ENCODE results near the gene ZNF684. TPM values are rescaled to one million over a fixed set of nuclear protein-coding genes. Genes with fewer than 3 reads are reported as not detected.
"Not testable (repeated sequence)": the region's sequence is repeated elsewhere in the genome, so short reads cannot be mapped to it uniquely, and the experiment has no call there.

Gene ZNF684
- polyA plus RNA-seq, 2 of the 4 experiments (the other 2 are of a cell fraction): 3.0 to 4.0 TPM

GRCh38 chr1:40553017-40553416, 21.6 kb downstream of the ZNF684 start:
- no peaks in the 10 kb centered on the region; the same call in 2 of the 3 replicates for H3K9me3 ChIP-seq
- DNase-seq (ENCODE audit: low read depth in 1 of 2, low spot score in 1 of 2): no peak
- no peak overlapping the region for H3K27ac ChIP-seq
- no peaks in the 10 kb centered on the region for H3K4me1 ChIP-seq
- 31% methylated on average over 4 of the region's 4 CpGs for whole genome bisulfite sequencing (ENCODE audit: missing lambda C conversion rate)
- H3K4me3 ChIP-seq: no peak overlapping the region
- no peak overlapping the region for H3K4me2 ChIP-seq
- CTCF ChIA-PET: no interaction called here
- POLR2A ChIA-PET: no interaction called here
- no peak for ATAC-seq
- TF ChIP-seq RFX5 (IDR thresholded peaks at IDR 0.05) (no peak), RNF2 (IDR thresholded peaks at IDR 0.05; ENCODE audit: borderline replicate concordance, low read depth) (no peak), CBX8 (IDR thresholded peaks at IDR 0.05) (no peak), HOXB5 (CRISPR knock-in tag; IDR thresholded peaks at IDR 0.05) (no peak)
- TF ChIP-seq, protein P1, sequence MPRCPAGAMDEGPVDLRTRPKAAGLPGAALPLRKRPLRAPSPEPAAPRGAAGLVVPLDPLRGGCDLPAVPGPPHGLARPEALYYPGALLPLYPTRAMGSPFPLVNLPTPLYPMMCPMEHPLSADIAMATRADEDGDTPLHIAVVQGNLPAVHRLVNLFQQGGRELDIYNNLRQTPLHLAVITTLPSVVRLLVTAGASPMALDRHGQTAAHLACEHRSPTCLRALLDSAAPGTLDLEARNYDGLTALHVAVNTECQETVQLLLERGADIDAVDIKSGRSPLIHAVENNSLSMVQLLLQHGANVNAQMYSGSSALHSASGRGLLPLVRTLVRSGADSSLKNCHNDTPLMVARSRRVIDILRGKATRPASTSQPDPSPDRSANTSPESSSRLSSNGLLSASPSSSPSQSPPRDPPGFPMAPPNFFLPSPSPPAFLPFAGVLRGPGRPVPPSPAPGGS (IDR thresholded peaks at IDR 0.05): no peak
- FAIRE-seq: no peak

DNA sequence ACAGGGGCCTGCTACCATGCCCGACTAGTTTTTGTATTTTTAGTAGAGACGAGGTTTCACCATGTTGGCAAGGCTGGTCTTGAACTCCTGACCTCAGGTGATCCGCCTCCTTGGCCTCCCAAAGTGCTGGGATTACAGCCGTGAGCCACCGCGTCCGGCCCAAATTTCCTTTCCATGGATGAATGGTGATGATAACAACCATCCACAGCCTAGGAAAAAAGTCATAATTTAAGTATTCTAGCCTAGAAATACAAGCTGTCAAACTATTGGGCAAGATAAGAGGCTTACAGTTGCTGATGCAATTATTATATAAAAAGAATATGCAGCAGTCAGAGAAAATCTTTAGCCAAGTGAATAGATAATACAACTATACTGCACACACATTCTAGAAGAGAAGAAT, 23.4 kb downstream of the ZNF684 start:
- 58% methylated on average over 7 of the region's 7 CpGs for WGBS (ENCODE audit: missing lambda C conversion rate)
- H3K9me3 ChIP-seq; ATAC-seq; H3K4me1 ChIP-seq; H3K4me2 ChIP-seq; FAIRE-seq; DNase-seq (ENCODE audit: low read depth in 1 of 2, low spot score in 1 of 2); CTCF ChIA-PET; H3K4me3 ChIP-seq; POLR2A ChIA-PET; H3K27ac ChIP-seq: not testable (repeated sequence)

- Histone ChIP-seq H3K4me3 (no peak overlapping the region), H3K9me3 (no peaks in the 10 kb centered on the region), H3K4me2 (no peak overlapping the region), H3K4me1 (no peaks in the 10 kb centered on the region), H3K27ac (no peak overlapping the region)
- POLR2A ChIA-PET: no interaction called here
- ATAC-seq: no peak
- TF ChIP-seq NPAS2 (CRISPR knock-in tag; IDR thresholded peaks at IDR 0.05; ENCODE audit: borderline replicate concordance): no peak
- TF ChIP-seq MAFK (IDR thresholded peaks at IDR 0.05; ENCODE audit: partially characterized antibody): peak; percentile 31
- 63% methylated on average over 5 of the region's 5 CpGs for WGBS (ENCODE audit: missing lambda C conversion rate)
- DNase-seq (ENCODE audit: low read depth in 1 of 2, low spot score in 1 of 2): no peak
- CTCF ChIA-PET: interaction anchor here (1.1 kb wide), 1 partner anchor 218 kb away, joined by 3 read pairs; no protein-coding TSS in a partner anchor
- FAIRE-seq: no peak
Observed at GRCh38 chr1:40556121-40556520, 24.7 kb downstream of the ZNF684 start.

DNA sequence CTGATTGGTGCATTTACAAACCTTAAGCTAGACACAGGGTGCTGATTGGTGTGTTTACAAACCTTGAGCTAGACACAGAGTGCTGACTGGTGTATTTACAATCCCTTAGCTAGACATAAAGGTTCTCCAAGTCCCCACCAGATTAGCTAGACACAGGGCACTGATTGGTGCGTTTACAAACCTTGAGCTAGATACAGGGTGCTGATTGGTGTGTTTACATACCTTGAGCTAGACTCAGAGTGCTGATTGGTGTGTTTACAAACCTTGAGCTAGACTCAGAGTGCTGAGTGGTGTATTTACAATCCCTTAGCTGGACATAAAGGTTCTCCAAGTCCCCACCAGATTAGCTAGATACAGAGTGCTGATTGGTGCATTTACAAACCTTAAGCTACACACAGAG, 26.8 kb downstream of the ZNF684 start:
- 0% methylated on average over 1 of the region's 1 CpG for WGBS (ENCODE audit: missing lambda C conversion rate)
- FAIRE-seq; H3K27ac ChIP-seq; ATAC-seq; CTCF ChIA-PET; DNase-seq (ENCODE audit: low read depth in 1 of 2, low spot score in 1 of 2); H3K4me1 ChIP-seq; H3K4me3 ChIP-seq; H3K9me3 ChIP-seq; H3K4me2 ChIP-seq: not testable (repeated sequence)
- POLR2A ChIA-PET: interaction anchor here (1.2 kb wide), 1 partner anchor 421 kb away, joined by 3 read pairs; the partner anchor contains the start of gene CTPS1

DNA sequence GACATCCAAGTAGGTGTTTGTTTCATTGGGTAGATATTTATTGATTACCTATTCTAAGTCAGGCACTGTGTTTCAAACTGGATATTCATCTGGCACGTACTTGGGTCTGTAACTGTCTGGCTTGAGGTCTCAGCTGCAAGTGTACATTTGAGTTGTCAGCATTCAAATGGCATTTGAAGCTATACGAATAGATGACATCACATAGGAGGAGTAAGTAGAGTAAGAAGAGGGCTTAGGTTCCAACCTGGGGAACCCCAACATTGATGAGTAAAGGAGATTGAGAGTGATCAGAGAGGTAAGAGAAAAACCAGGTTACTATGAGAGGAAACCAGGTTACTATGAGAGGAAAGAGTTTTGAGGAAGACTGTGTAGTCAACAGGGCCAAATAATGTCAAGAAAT, 30.7 kb downstream of the ZNF684 start:
- no peak for FAIRE-seq
- no peak for ATAC-seq
- H3K4me3 ChIP-seq: no peak overlapping the region
- 18% methylated on average over 2 of the region's 2 CpGs for WGBS (ENCODE audit: missing lambda C conversion rate)
- ChIA-PET POLR2A (no interaction called here), CTCF (no interaction called here)
- DNase-seq (ENCODE audit: low read depth in 1 of 2, low spot score in 1 of 2): no peak
- H3K27ac ChIP-seq: no peak overlapping the region
- H3K4me1 ChIP-seq: no peaks in the 10 kb centered on the region
- no peak overlapping the region for H3K4me2 ChIP-seq
- TF ChIP-seq, protein P2, sequence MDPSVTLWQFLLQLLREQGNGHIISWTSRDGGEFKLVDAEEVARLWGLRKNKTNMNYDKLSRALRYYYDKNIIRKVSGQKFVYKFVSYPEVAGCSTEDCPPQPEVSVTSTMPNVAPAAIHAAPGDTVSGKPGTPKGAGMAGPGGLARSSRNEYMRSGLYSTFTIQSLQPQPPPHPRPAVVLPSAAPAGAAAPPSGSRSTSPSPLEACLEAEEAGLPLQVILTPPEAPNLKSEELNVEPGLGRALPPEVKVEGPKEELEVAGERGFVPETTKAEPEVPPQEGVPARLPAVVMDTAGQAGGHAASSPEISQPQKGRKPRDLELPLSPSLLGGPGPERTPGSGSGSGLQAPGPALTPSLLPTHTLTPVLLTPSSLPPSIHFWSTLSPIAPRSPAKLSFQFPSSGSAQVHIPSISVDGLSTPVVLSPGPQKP (IDR thresholded peaks at IDR 0.05; ENCODE audit: low read depth, low read length): no peak
- TF ChIP-seq KDM1A (IDR thresholded peaks at IDR 0.05; ENCODE audit: low read depth): no peak
- H3K9me3 ChIP-seq: no peaks in the 10 kb centered on the region; the same call in 2 of the 3 replicates

DNA sequence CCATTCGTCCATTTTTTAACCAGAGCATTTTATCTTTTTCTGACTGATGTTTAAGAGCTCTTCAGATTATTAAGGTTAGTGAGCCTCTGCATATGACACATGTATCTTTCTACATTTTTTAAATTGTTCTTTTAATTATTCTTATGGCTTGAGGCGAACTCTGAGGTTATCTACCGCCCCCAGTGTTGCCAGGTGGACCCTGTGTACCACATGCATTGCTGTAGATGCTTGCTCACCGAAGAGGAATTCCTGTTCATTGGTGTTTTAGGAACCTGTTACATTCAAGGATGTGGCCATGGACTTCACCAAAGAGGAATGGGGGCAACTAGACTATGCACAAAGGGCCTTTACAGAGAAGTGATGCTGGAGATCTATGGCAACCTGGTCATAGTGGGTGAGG, 31.8 kb downstream of the ZNF684 start:
- ATAC-seq (no peak), DNase-seq (ENCODE audit: low read depth in 1 of 2, low spot score in 1 of 2) (no peak), FAIRE-seq (no peak)
- no peak overlapping the region for H3K4me3 ChIP-seq
- no peak for TF ChIP-seq SREBF2 (IDR thresholded peaks at IDR 0.05)
- TF ChIP-seq RCOR1 (IDR thresholded peaks at IDR 0.05; ENCODE audit: low read depth, low read length): no peak
- TF ChIP-seq ZFP36 (IDR thresholded peaks at IDR 0.05; ENCODE audit: borderline replicate concordance, partially characterized antibody): no peak
- TF ChIP-seq SMC3 (IDR thresholded peaks at IDR 0.05): no peak
- no peaks in the 10 kb centered on the region; the same call in 2 of the 3 replicates for H3K9me3 ChIP-seq
- ChIA-PET POLR2A (no interaction called here), CTCF (no interaction called here)
- no peaks in the 10 kb centered on the region for H3K4me1 ChIP-seq
- H3K4me2 ChIP-seq: no peak overlapping the region
- H3K27ac ChIP-seq: no peak overlapping the region
- 23% methylated on average over 4 of the region's 4 CpGs for WGBS (ENCODE audit: missing lambda C conversion rate)
